Right atrium auricular region (tissue), 2 donors: ENCODE data around the gene KRT79. TPM values are rescaled to one million over a fixed set of nuclear protein-coding genes. Genes with fewer than 3 reads are reported as not detected.
"Not testable (repeated sequence)": the region's sequence is repeated elsewhere in the genome, so short reads cannot be mapped to it uniquely, and the experiment has no call there.

ENCODE experiments used
- DNase-seq: peaks from one replicate; pipeline ENCODE4 v3.0.0-alpha.2; 2019; ENCODE audit warnings: low spot score
- H3K27ac ChIP-seq, 2 donors: fragments of 200-600 bp; sonication (generic); 1 replicate in 1 of 2; 2 replicates in 1 of 2; pipeline ENCODE4 v1.5.1; 2016 to 2019
- H3K27me3 ChIP-seq, 2 donors: fragments of 200-600 bp; sonication (generic); one replicate each; pipeline versions ENCODE4 v1.5.1 to v1.6.0; 2017 to 2019
- H3K36me3 ChIP-seq: fragments of 200-600 bp; sonication (generic); one replicate; pipeline ENCODE4 v1.5.1; 2016
- H3K4me1 ChIP-seq, 2 donors: fragments of 200-600 bp; sonication (generic); one replicate each; pipeline versions ENCODE4 v1.5.1 to v1.6.0; 2017 to 2019
- H3K4me3 ChIP-seq, 2 donors: fragments of 200-600 bp; sonication (generic); 1 replicate in 1 of 2; 2 replicates in 1 of 2; pipeline ENCODE4 v1.5.1; 2017 to 2019; ENCODE audit warnings: mild to moderate bottlenecking in 1 of 2, moderate library complexity in 1 of 2
- H3K9me3 ChIP-seq, 2 donors: fragments of 200-600 bp; sonication (generic); one replicate each; pipeline ENCODE4 v1.5.1; 2019
- total RNA-seq, 2 donors: library from RNA; depleted of rRNA; stranded (reverse); fragments of >200 nt; gene quantifications; one replicate each; pipeline ENCODE4 v1.1.0, GENCODE V29; 2016
- TF ChIP-seq, protein P1 (sequence below), 2 donors: fragments of 200-600 bp; sonication (generic); IDR thresholded peaks; one replicate each; pipeline ENCODE4 v1.5.1; 2019; ENCODE audit warnings: antibody characterized with exemption in 2 of 2

Gene KRT79
- total RNA-seq, 2 donors from 2014 or later = not detected

DNA sequence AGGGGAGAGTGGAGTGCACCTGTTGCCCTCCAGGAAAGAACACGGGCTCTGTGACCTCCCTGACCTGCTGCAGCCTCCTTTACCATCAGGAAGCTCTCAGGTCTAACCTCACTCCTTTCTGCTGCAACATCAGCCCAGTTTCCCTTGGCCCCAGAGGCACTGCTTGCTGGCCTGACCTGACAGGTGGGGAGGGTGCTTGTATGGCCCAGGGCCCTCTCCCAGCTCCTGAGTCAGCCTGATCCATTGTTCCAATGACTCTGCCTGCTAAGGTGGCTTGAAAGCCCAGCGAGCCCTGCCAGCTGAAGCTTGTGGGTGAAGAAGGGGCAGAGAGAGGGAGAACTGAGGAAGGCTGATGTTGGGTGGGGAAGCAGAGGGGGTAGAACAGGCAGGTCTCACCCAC, 27.9 kb upstream of the KRT79 start:
- TF ChIP-seq, protein P1, sequence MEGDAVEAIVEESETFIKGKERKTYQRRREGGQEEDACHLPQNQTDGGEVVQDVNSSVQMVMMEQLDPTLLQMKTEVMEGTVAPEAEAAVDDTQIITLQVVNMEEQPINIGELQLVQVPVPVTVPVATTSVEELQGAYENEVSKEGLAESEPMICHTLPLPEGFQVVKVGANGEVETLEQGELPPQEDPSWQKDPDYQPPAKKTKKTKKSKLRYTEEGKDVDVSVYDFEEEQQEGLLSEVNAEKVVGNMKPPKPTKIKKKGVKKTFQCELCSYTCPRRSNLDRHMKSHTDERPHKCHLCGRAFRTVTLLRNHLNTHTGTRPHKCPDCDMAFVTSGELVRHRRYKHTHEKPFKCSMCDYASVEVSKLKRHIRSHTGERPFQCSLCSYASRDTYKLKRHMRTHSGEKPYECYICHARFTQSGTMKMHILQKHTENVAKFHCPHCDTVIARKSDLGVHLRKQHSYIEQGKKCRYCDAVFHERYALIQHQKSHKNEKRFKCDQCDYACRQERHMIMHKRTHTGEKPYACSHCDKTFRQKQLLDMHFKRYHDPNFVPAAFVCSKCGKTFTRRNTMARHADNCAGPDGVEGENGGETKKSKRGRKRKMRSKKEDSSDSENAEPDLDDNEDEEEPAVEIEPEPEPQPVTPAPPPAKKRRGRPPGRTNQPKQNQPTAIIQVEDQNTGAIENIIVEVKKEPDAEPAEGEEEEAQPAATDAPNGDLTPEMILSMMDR (IDR thresholded peaks at IDR 0.05) = no peak
- H3K4me1 ChIP-seq = peaks cover 0 to 9% of the 10 kb centered on the region in 2 donors
- H3K9me3 ChIP-seq = no peaks in the 10 kb centered on the region
- DNase-seq = no peak
- H3K4me3 ChIP-seq = no peak overlapping the region
- H3K36me3 ChIP-seq = no peaks in the 10 kb centered on the region
- no peak overlapping the region for H3K27ac ChIP-seq
- no peaks in the 10 kb centered on the region for H3K27me3 ChIP-seq

DNA sequence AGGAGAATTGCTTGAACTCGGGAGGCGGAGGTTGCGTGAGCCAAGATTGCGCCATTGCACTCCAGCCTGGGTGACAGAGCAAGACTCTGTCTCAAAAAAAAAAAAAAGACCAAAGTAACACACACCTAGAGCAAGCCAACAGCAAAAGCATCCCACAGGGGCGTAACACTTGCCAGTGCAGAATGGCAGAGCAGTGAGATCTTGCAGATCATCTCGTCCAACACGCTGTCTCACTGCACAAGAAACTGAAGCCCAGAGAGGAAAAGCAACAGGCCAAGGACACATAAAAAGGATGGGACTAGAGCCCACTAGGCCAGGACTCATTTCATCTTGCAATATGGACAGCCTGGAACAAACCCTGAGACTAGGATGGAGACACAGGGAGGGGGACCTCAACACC, 27.4 kb upstream of the KRT79 start:
- peaks cover 0 to 9% of the 10 kb centered on the region in 2 donors for H3K4me1 ChIP-seq
- H3K36me3 ChIP-seq = no peaks in the 10 kb centered on the region
- H3K4me3 ChIP-seq = no peak overlapping the region

DNA sequence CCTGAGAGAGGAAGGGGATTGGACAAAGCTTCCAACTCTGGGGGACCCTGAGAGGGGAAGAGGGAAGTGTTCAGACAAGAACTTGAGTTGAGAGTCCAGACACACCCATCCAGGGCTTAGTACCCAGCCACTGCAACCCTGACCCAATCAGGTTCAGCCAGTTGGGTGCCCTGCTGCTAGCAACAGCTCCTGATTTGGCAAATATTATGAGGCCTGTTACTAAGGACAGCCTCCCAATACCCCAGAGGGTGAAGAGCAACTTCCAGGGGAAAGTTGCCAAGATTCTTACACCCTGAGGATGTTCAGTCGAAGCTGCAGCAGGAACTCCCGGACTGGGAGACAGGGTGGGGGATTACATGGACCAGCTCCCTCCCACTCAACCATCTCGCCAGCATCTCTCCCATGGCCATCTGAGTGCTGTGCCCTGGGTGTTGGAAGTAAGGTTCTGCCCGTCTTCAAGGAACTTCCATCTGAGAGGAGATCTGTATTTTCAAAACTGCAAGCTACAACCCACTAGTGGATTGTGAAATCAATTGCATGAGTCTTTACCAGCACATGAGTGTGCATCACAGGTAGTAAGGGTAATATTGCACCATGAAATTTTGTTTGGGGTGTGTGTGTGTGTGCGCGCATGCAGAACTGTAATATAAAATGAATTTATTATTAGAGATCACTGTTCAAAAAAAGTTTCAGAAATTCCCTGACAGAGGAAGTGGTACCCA, 26.2 kb upstream of the KRT79 start:
- peaks cover 0 to 9% of the 10 kb centered on the region in 2 donors for H3K4me1 ChIP-seq
- no peak overlapping the region for H3K27ac ChIP-seq
- TF ChIP-seq, protein P1 (IDR thresholded peaks at IDR 0.05) = no peak

More for the DNA sequence above, 27.4 kb upstream of the KRT79 start:
- Histone ChIP-seq H3K9me3 (no peaks in the 10 kb centered on the region), H3K27ac (no peak overlapping the region), H3K27me3 (no peaks in the 10 kb centered on the region)
- DNase-seq = no peak
- TF ChIP-seq, protein P1 (IDR thresholded peaks at IDR 0.05) = no peak

DNA sequence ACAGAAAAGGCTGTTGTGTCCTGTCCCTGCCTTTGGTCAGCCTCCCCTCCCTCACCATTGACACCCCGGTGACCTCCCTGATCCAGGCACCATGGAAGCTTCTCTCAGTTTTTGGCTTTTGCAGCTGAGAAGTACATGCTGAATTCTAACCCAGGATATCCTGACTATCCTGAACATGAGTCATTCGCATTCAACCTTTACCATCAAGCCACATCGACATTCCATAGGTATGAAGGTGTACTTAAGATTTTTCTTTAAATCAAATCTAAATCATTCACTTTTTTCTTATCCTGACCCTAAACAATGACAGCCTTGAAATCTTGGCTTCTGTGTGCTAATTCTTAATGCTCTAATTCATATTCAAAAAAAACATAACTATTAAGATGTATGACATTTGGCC, 23.4 kb upstream of the KRT79 start:
- Histone ChIP-seq H3K27me3 (no peaks in the 10 kb centered on the region), H3K36me3 (no peaks in the 10 kb centered on the region), H3K4me1 (peaks cover 0 to 9% of the 10 kb centered on the region in 2 donors), H3K4me3 (no peak overlapping the region), H3K9me3 (no peaks in the 10 kb centered on the region), H3K27ac (no peak overlapping the region)
- no peak for DNase-seq
- TF ChIP-seq, protein P1 (IDR thresholded peaks at IDR 0.05) = no peak

More for the DNA sequence above, 26.2 kb upstream of the KRT79 start:
- Histone ChIP-seq H3K36me3 (no peaks in the 10 kb centered on the region), H3K9me3 (no peaks in the 10 kb centered on the region), H3K4me3 (no peak overlapping the region), H3K27me3 (no peaks in the 10 kb centered on the region)
- DNase-seq = no peak

DNA sequence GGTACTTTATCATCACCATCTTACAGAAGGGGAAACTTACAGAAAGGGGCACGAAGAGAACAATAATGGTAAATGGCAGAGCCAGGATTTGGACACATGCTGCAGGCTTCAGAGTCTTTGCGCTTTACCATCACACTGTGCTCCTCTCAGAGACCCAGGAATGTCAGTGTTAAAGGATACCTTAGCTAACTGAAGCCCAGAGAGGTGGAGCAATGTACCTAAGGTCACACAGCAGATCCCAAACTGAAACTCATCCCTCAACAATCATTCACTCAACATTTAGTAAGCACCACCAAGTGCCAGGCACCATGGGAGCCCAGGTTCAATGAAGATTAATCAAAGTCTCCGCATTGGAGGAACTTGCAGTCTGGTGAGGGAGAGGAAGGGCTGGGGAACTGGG, 22.7 kb upstream of the KRT79 start:
- no peaks in the 10 kb centered on the region for H3K27me3 ChIP-seq
- peaks cover 0 to 9% of the 10 kb centered on the region in 2 donors for H3K4me1 ChIP-seq
- H3K4me3 ChIP-seq = no peak overlapping the region
- TF ChIP-seq, protein P1 (IDR thresholded peaks at IDR 0.05) = no peak
- DNase-seq = no peak
- no peaks in the 10 kb centered on the region for H3K36me3 ChIP-seq
- no peak overlapping the region for H3K27ac ChIP-seq
- no peaks in the 10 kb centered on the region for H3K9me3 ChIP-seq

DNA sequence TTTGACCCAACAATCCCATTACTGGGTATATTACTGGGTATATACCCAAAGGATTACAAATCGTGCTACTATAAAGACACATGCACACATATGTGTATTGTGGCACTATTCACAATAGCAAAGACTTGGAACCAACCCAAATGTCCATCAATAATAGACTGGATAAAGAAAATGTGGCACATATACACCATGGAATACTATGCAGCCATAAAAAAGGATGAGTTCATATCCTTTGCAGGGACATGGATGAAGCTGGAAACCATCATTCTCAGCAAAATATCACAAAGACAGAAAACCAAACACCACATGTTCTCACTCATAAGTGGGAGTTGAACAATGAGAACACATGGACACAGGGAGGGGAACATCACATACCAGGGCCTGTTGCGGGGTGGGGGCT, 22.0 kb upstream of the KRT79 start:
- not testable (repeated sequence) for H3K27ac ChIP-seq, H3K4me3 ChIP-seq, H3K36me3 ChIP-seq, H3K4me1 ChIP-seq, H3K27me3 ChIP-seq, DNase-seq, H3K9me3 ChIP-seq
